Adrenal gland (tissue), 12 donors: ENCODE results near the gene PLEK2. TPM values are rescaled to one million over a fixed set of nuclear protein-coding genes. Genes with fewer than 3 reads are reported as not detected.

Experiments used
- DNase-seq, 7 donors: peaks; one replicate each; pipeline ENCODE4 v3.0.0-alpha.2; 2019 to 2020
- H3K27ac ChIP-seq, 5 donors: fragments of 200-600 bp; sonication (generic) in 4 of 5; 1 replicate in 3 of 5; 2 replicates in 2 of 5; pipeline versions ENCODE4 v1.5.1 to v1.8.0; 2016 to 2020; ENCODE audit warnings: mild to moderate bottlenecking in 1 of 5
- H3K27me3 ChIP-seq: fragments of 200-600 bp; 2 replicates; pipeline ENCODE4 v1.8.0; 2021
- H3K36me3 ChIP-seq, 2 donors: fragments of 200-600 bp; replicated peaks in 1 of 2; 1 replicate in 1 of 2; 2 replicates in 1 of 2; pipeline versions ENCODE4 v1.5.1 to v1.8.0; 2018 to 2022
- H3K4me1 ChIP-seq, 2 donors: fragments of 200-600 bp; replicated peaks in 1 of 2; 1 replicate in 1 of 2; 2 replicates in 1 of 2; pipeline versions ENCODE4 v1.5.1 to v1.8.0; 2018 to 2021
- H3K4me3 ChIP-seq, 4 donors: fragments of 200-600 bp; sonication (generic) in 3 of 4; one replicate each; pipeline ENCODE4 v1.5.1; 2016 to 2018
- H3K9me3 ChIP-seq, 3 donors: fragments of 200-600 bp; sonication (generic) in 1 of 3; replicated peaks in 1 of 3; 1 replicate in 2 of 3; 2 replicates in 1 of 3; pipeline versions ENCODE4 v1.5.1 to v1.8.0; 2016 to 2021
- POLR2A ChIP-seq, 2 donors: fragments of 450-650 bp; IDR thresholded peaks; one replicate each; pipeline ENCODE4 v1.6.1; 2017; ENCODE audit warnings: antibody characterized with exemption in 2 of 2, mild to moderate bottlenecking in 2 of 2, moderate library complexity in 1 of 2
- WGBS, 4 donors: extraction: QIAGEN DNeasy Blood & Tissue Kit in 2 of 4; methylation state at CpG; one replicate each; pipeline versions ENCODE4 v1.1.5 to v1.1.7; 2013 to 2017; 5-methylcytosine and 5-hydroxymethylcytosine counted together
- intact Hi-C, 2 donors: fragments of 100-400 bp; cut with DNase I; formaldehyde crosslinking; loops; one replicate each; pipeline versions ENCODE4 v1.14.1 to v1.15.0; 2022 to 2023
- polyA plus RNA-seq, 3 donors: library from polyadenylated mRNA; stranded (reverse); fragments of 200-250 nt in 2 of 3; fragments of 350-450 nt in 1 of 3; fragmentation: Illumina TruSeq in 1 of 3; extraction: RNeasy Lipid Tissue Mini Kit (QIAGEN cat#74804) in 1 of 3; gene quantifications; one replicate each; pipeline ENCODE4 v1.2.3, GENCODE V29; 2013 to 2014
- total RNA-seq, 9 donors: library from RNA; depleted of rRNA in 4 of 9; stranded (reverse); fragments of >200 nt in 4 of 9; fragments of 120-200 nt in 1 of 9; fragmentation: NEBNext Ultra II Directional in 1 of 9; extraction: Animal tissue kit (Norgen Biotek cat#: 25700) in 1 of 9; gene quantifications; one replicate each; pipeline versions ENCODE4 v1.1.0 to v1.2.4, GENCODE V29; 2013 to 2023
- TF ChIP-seq, protein P1 (sequence below), 6 experiments: fragments of 450-650 bp in 4 of 6; fragments of 200-600 bp in 2 of 6; sonication (generic) in 1 of 6; IDR thresholded peaks; 1 replicate in 5 of 6; 2 replicates in 1 of 6; pipeline versions ENCODE4 v1.5.1 to v1.8.0; 2016 to 2021; ENCODE audit warnings: antibody characterized with exemption in 6 of 6, mild to moderate bottlenecking in 2 of 6, moderate library complexity in 1 of 6
- donor health status: healthy with polysubstance abuse.
- donor health status: Bipolar disorder and iron deficiency.
- donor health status: DM: yes; HTN: yes; CAD: no.
- donor health status: DM: no; HTN: no; CAD: no.
- donor health status: DM: no; HTN: no; CAD: no.
- donor health status: DM: yes; HTN: yes; CAD: no.

PLEK2 gene
- total and polyA plus RNA-seq, 12 donors: 19.6 to 384 (median 56.1) TPM

DNA sequence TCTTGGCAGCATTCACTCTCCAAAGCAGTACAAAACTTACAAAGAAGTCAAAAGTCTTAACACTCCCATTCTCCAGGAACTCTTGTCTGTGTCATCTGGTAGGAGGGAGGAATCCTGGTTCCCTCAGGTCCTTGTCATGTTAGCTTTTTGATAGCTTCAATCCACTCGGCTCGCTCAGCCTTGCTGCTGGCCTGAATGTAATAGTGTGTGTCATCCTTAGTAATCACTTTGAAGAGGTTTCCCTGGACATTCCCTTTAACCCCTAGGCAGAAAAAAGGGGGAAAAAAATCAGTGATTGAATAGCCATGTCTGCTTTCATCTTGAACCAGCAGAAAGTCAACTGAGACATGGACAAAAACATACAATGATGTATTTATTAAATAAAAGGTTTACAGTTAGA is 24.8 kb downstream of the PLEK2 start:
- H3K27me3 ChIP-seq: no peaks in the 10 kb centered on the region
- no peaks in the 10 kb centered on the region for H3K9me3 ChIP-seq
- peaks cover 0 to 7% of the 10 kb centered on the region in 2 donors for H3K4me1 ChIP-seq
- TF ChIP-seq, protein P1, sequence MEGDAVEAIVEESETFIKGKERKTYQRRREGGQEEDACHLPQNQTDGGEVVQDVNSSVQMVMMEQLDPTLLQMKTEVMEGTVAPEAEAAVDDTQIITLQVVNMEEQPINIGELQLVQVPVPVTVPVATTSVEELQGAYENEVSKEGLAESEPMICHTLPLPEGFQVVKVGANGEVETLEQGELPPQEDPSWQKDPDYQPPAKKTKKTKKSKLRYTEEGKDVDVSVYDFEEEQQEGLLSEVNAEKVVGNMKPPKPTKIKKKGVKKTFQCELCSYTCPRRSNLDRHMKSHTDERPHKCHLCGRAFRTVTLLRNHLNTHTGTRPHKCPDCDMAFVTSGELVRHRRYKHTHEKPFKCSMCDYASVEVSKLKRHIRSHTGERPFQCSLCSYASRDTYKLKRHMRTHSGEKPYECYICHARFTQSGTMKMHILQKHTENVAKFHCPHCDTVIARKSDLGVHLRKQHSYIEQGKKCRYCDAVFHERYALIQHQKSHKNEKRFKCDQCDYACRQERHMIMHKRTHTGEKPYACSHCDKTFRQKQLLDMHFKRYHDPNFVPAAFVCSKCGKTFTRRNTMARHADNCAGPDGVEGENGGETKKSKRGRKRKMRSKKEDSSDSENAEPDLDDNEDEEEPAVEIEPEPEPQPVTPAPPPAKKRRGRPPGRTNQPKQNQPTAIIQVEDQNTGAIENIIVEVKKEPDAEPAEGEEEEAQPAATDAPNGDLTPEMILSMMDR (IDR thresholded peaks at IDR 0.05): no peak
- TF ChIP-seq POLR2A (IDR thresholded peaks at IDR 0.05): no peak
- H3K36me3 ChIP-seq: peaks cover 0 to 33% of the 10 kb centered on the region in 2 donors
- peak overlapping the region in 2 of 5 donors; percentile 13 to 46 for H3K27ac ChIP-seq
- no peak overlapping the region for H3K4me3 ChIP-seq
- intact Hi-C loops: no loop called here
- 40 to 63% (median 44%) methylated on average over 2 of the region's 2 CpGs for WGBS, 4 donors
- no peak for DNase-seq

DNA sequence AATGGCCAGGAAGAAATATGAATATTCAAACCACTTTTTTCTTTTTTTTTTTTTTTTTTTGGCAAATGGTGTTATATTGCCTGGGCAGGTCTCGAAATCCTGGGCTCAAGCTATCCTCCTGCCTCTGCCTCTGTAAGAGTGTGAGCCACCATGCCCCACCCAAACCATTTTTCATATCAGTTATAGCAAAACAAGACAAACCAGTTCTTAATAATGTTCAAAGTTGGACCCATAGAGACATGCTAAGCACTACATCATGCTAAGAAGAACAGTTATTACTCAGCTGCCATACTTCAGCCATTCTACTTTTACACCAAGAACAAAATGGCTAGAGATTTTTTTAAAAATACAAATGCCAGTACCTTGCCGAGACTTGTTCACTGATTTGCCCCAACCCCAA is 26.3 kb downstream of the PLEK2 start:
- Histone ChIP-seq H3K36me3 (peaks cover 0 to 48% of the 10 kb centered on the region in 2 donors), H3K27me3 (no peaks in the 10 kb centered on the region), H3K4me3 (no peak overlapping the region), H3K27ac (no peak overlapping the region), H3K9me3 (no peaks in the 10 kb centered on the region), H3K4me1 (peaks cover 0 to 7% of the 10 kb centered on the region in 2 donors)
- intact Hi-C loops: no loop called here
- WGBS, 4 donors: 86 to 100% (median 99%) methylated on average over 2 of the region's 2 CpGs
- TF ChIP-seq, protein P1 (IDR thresholded peaks at IDR 0.05): no peak
- no peak for TF ChIP-seq POLR2A (IDR thresholded peaks at IDR 0.05)
- DNase-seq: no peak

DNA sequence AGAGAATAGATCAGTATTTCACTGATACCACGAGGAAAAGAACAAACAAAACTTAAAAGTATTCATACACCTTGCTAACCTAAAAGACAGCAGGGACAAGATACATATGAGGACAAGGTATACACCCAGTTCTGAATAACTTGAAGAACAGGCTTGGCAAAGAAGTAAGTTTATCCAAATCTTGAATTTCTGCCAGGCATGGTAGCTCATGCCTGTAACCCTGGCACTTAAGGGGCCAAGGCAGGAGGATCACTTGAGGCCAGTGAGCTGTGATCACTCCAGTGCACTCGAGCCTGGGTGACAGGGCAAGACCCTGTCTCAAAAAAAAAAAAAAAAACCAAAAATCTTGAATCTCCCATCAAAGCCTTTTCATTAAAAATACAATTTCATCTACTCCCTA is 26.8 kb downstream of the PLEK2 start:
- peaks cover 0 to 7% of the 10 kb centered on the region in 2 donors for H3K4me1 ChIP-seq
- intact Hi-C loops: no loop called here
- DNase-seq: no peak
- TF ChIP-seq, protein P1 (IDR thresholded peaks at IDR 0.05): no peak
- TF ChIP-seq POLR2A (IDR thresholded peaks at IDR 0.05): no peak
- no peak overlapping the region for H3K4me3 ChIP-seq
- 61 to 82% (median 69%) methylated on average over 2 of the region's 2 CpGs for WGBS, 4 donors
- H3K36me3 ChIP-seq: peaks cover 0 to 52% of the 10 kb centered on the region in 2 donors
- no peaks in the 10 kb centered on the region for H3K27me3 ChIP-seq
- H3K27ac ChIP-seq: no peak overlapping the region
- H3K9me3 ChIP-seq: no peaks in the 10 kb centered on the region

DNA sequence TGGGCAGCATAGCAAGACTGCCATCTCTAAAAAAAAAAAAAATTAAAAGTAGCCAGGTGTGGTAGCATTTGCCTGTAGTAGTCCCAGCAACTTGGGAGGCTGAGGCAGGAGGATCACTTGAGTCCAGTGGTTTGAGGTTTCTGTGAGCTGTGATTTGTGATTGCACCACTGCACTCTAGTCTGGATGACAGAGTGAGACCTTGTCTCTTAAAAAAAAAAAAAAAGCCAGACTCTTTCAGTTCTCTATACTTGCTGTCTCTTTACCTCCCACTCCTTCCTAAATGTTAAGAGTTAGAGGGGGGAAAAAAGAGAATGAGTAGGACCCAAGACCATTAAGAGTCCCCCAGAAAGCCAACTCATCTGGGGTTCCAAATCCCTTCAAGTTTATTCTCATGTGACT is 34.0 kb downstream of the PLEK2 start:
- DNase-seq: no peak
- no peak for TF ChIP-seq POLR2A (IDR thresholded peaks at IDR 0.05)
- TF ChIP-seq, protein P1 (IDR thresholded peaks at IDR 0.05): no peak
- no peaks in the 10 kb centered on the region for H3K9me3 ChIP-seq
- H3K4me1 ChIP-seq: no peaks in the 10 kb centered on the region
- H3K27me3 ChIP-seq: no peaks in the 10 kb centered on the region
- peaks cover 0 to 76% of the 10 kb centered on the region in 2 donors for H3K36me3 ChIP-seq
- intact Hi-C loops: no loop called here
- no peak overlapping the region for H3K27ac ChIP-seq
- no peak overlapping the region for H3K4me3 ChIP-seq
